Measurements from ENCODE around the gene GOLIM4. TPM values are rescaled to one million over a fixed set of nuclear protein-coding genes. Genes with fewer than 3 reads are reported as not detected.
A peak's percentile ranks its signal among the peaks of the same experiment; 100 is the strongest.

Gene GOLIM4
- total RNA-seq, 3 donors from 2014 or later (not counting 1 experiment from before 2014, with no cell fraction given) = 13.7 to 17.9 (median 17.9) TPM

DNA sequence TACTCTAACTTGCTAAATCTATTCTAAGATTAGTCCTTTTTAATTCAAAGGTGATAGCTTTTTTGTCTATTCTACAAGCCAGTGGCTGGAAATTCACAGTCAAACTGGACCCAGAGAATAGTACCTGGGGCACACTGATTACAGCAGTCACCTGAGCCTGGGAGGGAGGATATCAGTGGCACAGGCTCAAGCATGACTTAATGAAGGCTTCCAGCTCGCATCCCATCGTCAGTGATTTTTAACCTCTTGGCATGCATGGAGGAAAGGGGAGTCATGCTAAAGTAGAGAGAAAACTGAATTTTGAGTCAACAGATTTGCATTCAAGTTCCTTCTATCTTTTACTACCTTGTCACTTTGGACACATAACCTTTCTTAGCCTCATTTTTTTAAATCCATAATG lies 24.8 kb downstream of the GOLIM4 start:
- peak overlapping the region in 1 of 2 donors; percentile 29 for H3K27ac Mint-ChIP-seq
- H3K4me3 Mint-ChIP-seq = no peak overlapping the region
- H3K4me3 ChIP-seq (ENCODE audit: low read length) = no peak overlapping the region
- H3K36me3 ChIP-seq (ENCODE audit: control insufficient read depth, insufficient read depth, low read length) = no peaks in the 10 kb centered on the region
- no peaks in the 10 kb centered on the region for H3K36me3 Mint-ChIP-seq
- TF ChIP-seq, protein P1, sequence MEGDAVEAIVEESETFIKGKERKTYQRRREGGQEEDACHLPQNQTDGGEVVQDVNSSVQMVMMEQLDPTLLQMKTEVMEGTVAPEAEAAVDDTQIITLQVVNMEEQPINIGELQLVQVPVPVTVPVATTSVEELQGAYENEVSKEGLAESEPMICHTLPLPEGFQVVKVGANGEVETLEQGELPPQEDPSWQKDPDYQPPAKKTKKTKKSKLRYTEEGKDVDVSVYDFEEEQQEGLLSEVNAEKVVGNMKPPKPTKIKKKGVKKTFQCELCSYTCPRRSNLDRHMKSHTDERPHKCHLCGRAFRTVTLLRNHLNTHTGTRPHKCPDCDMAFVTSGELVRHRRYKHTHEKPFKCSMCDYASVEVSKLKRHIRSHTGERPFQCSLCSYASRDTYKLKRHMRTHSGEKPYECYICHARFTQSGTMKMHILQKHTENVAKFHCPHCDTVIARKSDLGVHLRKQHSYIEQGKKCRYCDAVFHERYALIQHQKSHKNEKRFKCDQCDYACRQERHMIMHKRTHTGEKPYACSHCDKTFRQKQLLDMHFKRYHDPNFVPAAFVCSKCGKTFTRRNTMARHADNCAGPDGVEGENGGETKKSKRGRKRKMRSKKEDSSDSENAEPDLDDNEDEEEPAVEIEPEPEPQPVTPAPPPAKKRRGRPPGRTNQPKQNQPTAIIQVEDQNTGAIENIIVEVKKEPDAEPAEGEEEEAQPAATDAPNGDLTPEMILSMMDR (IDR thresholded peaks at IDR 0.05) = no peak
- H3K4me1 ChIP-seq (ENCODE audit: control insufficient read depth, insufficient read depth, low read length) = no peaks in the 10 kb centered on the region
- H3K27ac ChIP-seq (ENCODE audit: low read length) = no peak overlapping the region
- no peak for DNase-seq
- WGBS (ENCODE audit: insufficient coverage) = 91% methylated on average over 2 of the region's 2 CpGs
- intact Hi-C loops (cut with micrococcal nuclease) = no loop called here
- no peaks in the 10 kb centered on the region for H3K27me3 ChIP-seq (ENCODE audit: control insufficient read depth, insufficient read depth, low read length)
- no peaks in the 10 kb centered on the region for H3K9me3 ChIP-seq (ENCODE audit: control insufficient read depth, insufficient read depth, low read length)
- peaks cover 18 to 21% of the 10 kb centered on the region in 2 donors for H3K4me1 Mint-ChIP-seq
- ATAC-seq = no peak
- H3K9me3 Mint-ChIP-seq = no peaks in the 10 kb centered on the region
- H3K27me3 Mint-ChIP-seq (ENCODE audit: low read depth in 2 of 2) = no peaks in the 10 kb centered on the region

- ATAC-seq (no peak), DNase-seq (no peak)
- no peaks in the 10 kb centered on the region for H3K4me1 ChIP-seq (ENCODE audit: control insufficient read depth, insufficient read depth, low read length)
- H3K36me3 ChIP-seq (ENCODE audit: control insufficient read depth, insufficient read depth, low read length) = no peaks in the 10 kb centered on the region
- no peaks in the 10 kb centered on the region for H3K9me3 ChIP-seq (ENCODE audit: control insufficient read depth, insufficient read depth, low read length)
- no peak overlapping the region for H3K4me3 ChIP-seq (ENCODE audit: low read length)
- Mint-ChIP-seq H3K4me3 (no peak overlapping the region), H3K27me3 (ENCODE audit: low read depth in 2 of 2) (no peaks in the 10 kb centered on the region), H3K4me1 (peaks cover 18 to 20% of the 10 kb centered on the region in 2 donors), H3K36me3 (no peaks in the 10 kb centered on the region), H3K27ac (no peak overlapping the region), H3K9me3 (no peaks in the 10 kb centered on the region)
- no CpG with 5 or more reads among the region's 2 CpGs for WGBS (ENCODE audit: insufficient coverage)
- no peak overlapping the region for H3K27ac ChIP-seq (ENCODE audit: low read length)
- TF ChIP-seq, protein P1 (IDR thresholded peaks at IDR 0.05) = no peak
- H3K27me3 ChIP-seq (ENCODE audit: control insufficient read depth, insufficient read depth, low read length) = no peaks in the 10 kb centered on the region
- intact Hi-C loops (cut with micrococcal nuclease) = no loop called here
Measured at GRCh38 chr3:168068346-168068745, 27.4 kb downstream of the GOLIM4 start.

DNA sequence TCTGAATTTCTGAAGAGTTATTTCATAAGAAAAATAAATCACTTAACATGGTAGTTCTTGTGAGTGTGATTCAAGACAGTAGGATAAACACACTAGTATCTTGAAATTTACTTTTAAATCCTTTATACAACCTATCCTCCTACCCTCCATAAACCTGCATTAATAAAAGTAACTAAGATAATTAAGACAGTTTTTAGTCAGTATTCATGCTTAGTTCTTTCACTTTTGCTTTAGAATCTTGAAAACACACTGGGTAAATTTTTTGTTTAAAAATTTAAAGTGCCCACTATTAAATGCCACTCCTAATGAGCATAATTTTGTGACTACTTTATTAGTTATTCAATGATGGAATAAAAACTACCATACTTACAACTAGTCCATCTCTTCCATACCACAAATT lies 28.8 kb downstream of the GOLIM4 start:
- Mint-ChIP-seq H3K9me3 (no peaks in the 10 kb centered on the region), H3K4me3 (peak overlapping the region; percentile 21), H3K4me1 (peaks cover 24 to 27% of the 10 kb centered on the region in 2 donors), H3K36me3 (no peaks in the 10 kb centered on the region), H3K27me3 (ENCODE audit: low read depth in 2 of 2) (no peaks in the 10 kb centered on the region), H3K27ac (peak overlapping the region; percentile 19 to 48)
- intact Hi-C loops (cut with micrococcal nuclease) = no loop called here
- H3K36me3 ChIP-seq (ENCODE audit: control insufficient read depth, insufficient read depth, low read length) = no peaks in the 10 kb centered on the region
- DNase-seq (no peak), ATAC-seq (no peak)
- H3K27ac ChIP-seq (ENCODE audit: low read length) = no peak overlapping the region
- no peaks in the 10 kb centered on the region for H3K27me3 ChIP-seq (ENCODE audit: control insufficient read depth, insufficient read depth, low read length)
- TF ChIP-seq, protein P1 (IDR thresholded peaks at IDR 0.05) = no peak
- no peaks in the 10 kb centered on the region for H3K4me1 ChIP-seq (ENCODE audit: control insufficient read depth, insufficient read depth, low read length)
- no peaks in the 10 kb centered on the region for H3K9me3 ChIP-seq (ENCODE audit: control insufficient read depth, insufficient read depth, low read length)
- no peak overlapping the region for H3K4me3 ChIP-seq (ENCODE audit: low read length)

- Mint-ChIP-seq H3K27ac (no peak overlapping the region), H3K9me3 (no peaks in the 10 kb centered on the region), H3K4me3 (no peak overlapping the region), H3K27me3 (ENCODE audit: low read depth in 2 of 2) (no peaks in the 10 kb centered on the region), H3K36me3 (no peaks in the 10 kb centered on the region), H3K4me1 (peaks cover 26 to 31% of the 10 kb centered on the region in 2 donors)
- no peak for DNase-seq
- H3K36me3 ChIP-seq (ENCODE audit: control insufficient read depth, insufficient read depth, low read length) = no peaks in the 10 kb centered on the region
- ATAC-seq = no peak
- no peaks in the 10 kb centered on the region for H3K9me3 ChIP-seq (ENCODE audit: control insufficient read depth, insufficient read depth, low read length)
- no peak overlapping the region for H3K4me3 ChIP-seq (ENCODE audit: low read length)
- intact Hi-C loops (cut with micrococcal nuclease) = no loop called here
- H3K4me1 ChIP-seq (ENCODE audit: control insufficient read depth, insufficient read depth, low read length) = no peaks in the 10 kb centered on the region
- H3K27me3 ChIP-seq (ENCODE audit: control insufficient read depth, insufficient read depth, low read length) = no peaks in the 10 kb centered on the region
- TF ChIP-seq, protein P1 (IDR thresholded peaks at IDR 0.05) = no peak
- no peak overlapping the region for H3K27ac ChIP-seq (ENCODE audit: low read length)
Measured at GRCh38 chr3:168065569-168065968, 30.2 kb downstream of the GOLIM4 start.

Measured in natural killer cell (primary cell).